GM19395 (cell line): ENCODE measurements around the gene THSD4.
A peak's percentile ranks its signal among the peaks of the same experiment; 100 is the strongest.

Source experiments
- ATAC-seq: cut with Tn5 transposase; IDR thresholded peaks from one replicate; pipeline ENCODE4 v1.9.1; 2021; ENCODE audit warnings: mild to moderate bottlenecking, moderate library complexity; ENCODE audit not compliant: unreplicated experiment

The THSD4 gene

DNA sequence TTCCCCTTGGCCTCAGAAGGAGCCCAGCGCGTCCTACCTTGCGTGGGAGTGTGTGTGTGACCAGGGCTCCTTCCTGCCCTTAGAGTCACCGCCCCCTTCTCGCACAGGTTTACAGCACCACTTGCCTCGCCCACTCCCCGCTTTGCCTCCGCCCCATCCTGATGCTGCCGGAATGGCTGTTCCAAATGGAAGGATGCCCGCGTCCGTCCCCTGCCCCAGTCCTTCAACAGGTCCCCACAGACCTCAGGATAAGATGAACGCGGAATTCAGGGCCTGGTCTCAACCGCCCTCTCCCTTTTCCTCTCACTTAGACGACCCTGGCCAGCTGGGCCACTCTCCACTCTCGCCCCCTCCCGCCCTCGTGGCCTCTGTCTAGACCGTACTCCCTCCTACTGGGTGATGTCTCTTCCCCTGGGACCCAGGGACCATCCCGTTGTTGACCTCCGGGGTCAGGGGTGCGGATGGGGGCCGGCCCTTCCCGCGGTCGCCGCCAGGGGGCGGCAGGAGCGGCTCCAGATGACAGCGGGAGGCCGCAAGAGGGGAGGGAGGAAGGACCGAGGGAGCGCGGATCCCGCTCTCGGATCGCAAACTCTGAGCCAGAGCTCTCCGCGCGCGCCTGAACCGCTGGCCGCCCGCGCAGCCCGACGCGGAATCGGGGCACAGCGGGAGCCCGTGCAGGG lies at the start of gene THSD4:
Gene THSD4 (plus strand): TSS at position 585 of the 680 bp plus-strand sequence.
- ATAC-seq: peak; percentile 74

DNA sequence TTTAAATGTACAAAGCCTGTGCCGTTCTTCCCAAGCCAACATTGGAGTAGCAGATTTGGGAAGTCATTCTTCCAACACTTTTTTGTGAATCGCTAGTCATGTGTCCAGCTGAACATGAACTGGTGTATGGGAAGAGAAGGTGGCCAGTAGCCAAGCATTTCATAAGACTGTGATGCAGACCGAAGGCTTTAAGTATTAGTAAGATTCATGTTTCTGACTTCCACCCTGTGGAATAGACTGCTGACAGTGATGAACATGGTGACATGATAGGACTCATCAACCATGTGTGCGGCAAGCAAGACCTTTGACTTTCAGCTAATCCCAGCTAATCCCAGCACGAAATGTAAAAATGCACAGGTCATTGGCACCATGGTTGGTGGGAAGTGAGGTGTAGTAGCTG lies 48.3 kb upstream of the THSD4 start:
- ATAC-seq: no peak

DNA sequence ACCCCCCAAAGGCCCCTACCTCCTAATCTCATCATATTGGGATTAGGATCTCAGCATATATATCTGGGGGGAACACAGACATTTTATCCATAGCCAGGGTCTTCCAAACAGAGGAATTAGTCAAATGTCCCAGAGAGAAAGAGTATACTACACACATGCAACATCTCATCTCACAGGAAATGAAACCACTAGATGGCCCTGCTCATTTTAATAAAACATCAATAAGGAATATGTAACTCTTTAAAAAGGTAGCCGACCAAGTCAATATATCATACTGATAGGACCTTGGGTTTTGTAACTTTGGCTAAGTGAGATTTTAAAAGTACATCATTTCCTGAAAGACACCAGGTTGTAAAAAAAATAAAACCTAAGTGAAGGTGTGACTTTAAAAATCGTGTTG lies 45.6 kb upstream of the THSD4 start:
- ATAC-seq: no peak

DNA sequence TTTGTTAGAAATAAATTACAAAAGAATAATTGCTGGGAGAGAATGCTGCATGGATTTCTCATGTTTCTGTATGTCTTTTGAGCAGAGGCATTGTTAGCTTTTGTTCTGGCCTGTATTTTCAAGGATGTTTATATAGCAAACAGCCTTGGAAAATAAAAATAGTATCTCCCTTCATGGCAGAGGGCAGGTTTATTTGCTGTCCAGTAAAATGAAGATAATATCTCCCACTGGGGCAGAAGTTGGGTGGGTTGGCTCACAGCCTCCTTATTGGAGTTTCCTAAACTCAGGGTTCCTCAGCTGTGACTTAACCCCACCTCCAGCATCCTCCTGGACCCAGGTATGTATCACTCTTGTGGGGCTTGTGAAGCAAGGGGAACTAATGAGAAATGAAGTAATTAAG lies 43.7 kb upstream of the THSD4 start:
- no peak for ATAC-seq

DNA sequence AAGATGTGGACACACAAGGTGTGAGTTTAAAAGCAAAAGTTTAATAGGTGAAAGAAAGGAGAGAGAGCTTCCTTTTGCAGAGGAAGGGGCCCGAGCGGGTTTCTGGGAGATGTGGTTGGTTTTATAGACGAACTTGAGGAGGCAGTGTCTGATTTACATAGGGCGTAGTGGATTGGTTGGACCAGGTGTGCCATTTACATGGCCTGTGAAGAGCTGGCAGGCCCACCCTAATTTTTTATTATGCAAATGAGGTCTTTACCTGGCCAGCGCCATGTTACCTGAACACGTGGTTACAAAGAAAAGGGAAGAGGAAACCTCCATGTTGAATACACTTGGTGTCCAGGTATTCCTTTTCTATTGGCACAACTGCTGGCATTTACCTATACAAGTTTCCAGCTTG lies 42.8 kb upstream of the THSD4 start:
- ATAC-seq: no peak

DNA sequence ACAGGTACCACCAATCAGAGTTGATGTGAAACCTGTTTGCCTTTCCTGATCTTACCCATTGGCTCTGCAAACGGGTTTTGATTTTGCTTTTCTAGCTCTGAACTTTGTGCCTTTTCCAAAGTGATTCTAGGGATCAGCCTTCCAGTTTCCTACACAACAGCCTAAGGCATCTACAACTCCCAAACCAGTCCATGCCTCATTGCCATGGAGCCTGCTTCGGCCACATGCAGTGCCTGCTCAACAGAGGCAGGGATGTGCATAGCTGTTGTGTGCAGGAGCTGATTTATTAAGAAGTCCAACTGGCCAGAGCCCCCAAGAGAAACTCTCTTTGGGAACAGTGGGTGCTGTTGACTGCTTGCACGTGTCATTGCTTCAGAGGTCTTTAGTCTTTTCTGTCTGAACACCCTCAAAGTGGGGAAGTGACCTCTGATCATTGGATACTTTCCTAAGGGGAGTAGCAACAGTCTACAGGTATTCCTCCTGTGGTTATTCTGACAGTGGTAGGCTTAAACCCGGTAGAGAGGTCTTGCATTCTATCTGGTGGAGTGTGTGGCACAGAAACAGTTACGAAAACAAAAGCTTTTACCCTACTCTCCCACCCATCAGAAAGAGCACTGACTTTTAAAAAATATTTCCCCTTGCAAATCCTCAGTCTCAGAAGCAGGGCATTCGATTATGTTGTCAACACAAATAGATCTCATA lies 36.6 kb upstream of the THSD4 start:
- no peak for ATAC-seq

DNA sequence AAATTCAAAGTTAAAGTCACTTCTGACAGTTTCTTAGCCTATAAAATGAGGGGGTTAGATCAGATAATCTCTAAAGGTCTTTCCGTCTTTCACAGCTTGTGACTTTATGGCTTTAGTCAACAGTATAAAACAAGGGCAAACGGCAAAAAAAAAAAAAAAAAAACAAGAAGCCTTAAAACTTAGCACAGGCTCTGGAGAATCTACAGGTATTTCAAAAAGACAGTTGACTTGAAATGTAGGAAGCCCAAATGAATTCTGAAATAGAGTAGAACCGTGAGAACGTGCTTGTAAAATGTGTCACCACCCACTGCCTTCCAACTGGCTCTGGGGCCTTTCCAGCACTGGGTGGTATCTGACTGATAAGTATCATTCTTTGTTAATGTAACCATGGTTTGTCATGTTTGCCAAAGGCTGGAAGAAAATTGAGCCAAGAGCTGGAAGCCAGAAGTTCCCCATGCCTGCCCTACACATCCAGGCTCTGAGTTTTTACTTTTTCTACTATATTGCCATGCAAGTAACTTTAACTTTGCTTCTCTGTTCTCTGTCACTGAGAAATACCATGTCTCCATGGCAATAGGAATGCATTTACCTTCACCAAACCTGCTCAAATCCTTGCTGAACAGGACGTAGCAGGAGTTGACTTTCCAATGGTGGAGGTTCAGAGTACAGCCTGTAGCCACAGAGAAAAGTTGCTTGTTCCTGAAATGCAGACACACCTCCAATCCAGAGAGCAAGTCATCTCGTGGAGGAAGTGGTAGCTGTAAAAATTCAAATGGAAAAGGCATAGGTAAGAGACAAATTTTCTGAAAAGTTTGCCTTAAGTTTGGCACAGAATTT lies 35.8 kb upstream of the THSD4 start:
- no peak for ATAC-seq

DNA sequence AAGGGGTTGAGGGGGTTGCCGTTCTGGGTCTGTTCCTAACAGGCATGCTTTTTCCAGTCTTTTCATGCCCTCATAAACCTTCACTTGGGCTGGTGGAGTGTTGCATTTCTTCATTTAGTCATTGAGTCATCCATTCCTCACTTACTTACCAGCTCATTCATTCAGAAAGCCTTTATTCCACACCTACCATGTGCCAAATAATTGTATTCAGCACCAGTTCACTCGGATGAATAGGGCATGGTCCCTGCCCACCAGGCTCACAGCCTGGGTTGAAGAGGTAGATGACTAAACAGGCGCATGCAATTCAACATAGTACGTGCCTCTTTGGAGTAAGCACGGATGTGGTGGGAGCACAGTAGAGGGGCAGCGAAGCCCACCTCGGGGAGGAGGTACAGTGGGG lies 35.1 kb upstream of the THSD4 start:
- ATAC-seq: no peak

DNA sequence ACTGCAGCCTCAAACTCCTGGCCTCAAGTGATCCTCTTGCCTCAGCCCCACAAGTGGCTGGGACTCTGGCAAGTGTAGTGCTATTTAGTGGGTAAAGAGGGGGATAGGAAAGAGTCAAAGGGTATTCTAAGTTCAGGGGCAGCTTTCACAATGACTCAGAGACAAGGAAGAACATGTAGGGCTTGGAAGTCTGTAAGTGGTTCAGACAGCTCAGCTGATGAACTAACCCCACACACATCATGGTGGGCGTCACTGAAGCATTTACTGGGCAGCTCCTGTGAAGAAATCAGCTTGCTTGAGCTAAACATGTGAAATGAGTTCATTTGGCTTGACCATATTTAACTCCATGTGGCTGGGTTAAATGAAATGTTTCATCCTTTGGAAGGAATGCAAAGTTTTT lies 34.6 kb upstream of the THSD4 start:
- no peak for ATAC-seq

DNA sequence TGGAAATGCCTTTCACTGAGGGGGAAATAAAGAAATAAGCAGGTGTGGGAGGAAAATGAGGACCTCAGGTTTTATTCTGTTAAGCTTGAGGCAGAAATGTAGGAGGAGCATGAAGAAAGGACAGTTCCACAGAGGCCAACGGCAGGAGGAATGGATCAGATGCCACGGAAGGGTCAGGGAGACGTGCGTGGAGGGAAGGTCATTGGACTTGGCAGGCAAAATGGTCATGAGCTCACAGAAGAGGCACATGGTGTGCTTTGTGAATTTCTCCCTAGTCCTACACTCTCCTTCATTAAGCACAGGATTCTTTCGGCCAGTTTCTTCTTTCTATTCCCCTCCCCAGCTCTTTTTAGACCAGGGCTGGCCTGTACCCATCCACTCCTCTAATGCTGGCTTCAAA lies 32.5 kb upstream of the THSD4 start:
- ATAC-seq: no peak

DNA sequence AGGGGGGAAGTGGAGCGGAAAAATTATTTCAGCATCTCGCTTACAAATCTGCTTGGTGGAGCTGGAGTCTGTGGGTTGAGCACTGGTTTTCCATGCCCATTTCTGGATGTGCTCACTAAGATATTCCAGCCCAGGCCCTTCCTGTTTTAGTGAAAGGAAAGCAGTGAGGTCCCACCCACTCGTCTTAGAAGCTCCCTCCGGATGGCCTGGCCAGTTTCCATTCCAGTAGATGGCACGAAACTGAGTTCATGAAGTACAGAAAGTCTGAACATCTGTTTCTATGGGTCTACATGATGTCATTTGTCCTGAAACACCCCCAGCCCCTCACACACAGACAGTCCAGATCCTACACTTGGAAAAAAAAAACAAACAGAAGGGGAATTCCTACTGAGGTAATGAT lies 31.9 kb upstream of the THSD4 start:
- no peak for ATAC-seq

DNA sequence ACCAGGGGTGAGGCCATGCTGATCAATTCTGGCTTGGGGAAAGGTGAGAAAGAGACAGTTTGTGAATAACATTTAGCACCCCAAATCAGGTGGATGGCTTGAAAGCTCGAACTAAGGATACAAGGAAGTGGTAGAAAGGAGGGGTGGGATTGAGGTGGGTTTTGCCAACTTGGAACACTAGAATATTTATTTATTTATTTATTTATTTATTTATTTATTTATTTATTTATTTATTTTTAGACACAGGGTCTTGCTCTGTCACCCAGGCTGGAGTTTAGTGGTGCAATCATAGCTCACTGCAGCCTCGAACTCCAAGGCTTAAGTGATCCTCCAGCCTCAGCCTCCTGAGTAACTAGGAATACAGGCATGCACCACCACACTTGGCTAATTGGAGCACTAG lies 31.0 kb upstream of the THSD4 start:
- ATAC-seq: no peak

DNA sequence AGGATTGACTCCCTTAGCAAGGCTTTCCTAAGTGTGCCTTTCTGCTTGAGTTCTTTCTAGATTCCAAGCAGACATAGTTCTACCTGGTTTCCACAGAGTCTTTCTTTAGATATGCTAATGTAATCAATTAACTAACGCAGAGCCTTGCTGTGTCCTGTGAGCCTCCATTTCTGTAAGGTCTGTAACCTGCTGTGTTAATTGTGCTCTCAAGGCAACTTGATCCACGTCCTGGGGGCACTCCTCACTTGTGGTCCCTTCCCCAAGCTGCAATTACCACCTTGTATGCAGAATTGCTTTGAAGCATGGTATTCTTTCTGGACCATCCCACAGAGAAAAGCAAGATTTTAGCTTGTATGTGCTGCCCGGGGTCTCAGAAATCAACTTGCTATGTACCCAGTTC lies 29.5 kb upstream of the THSD4 start:
- ATAC-seq: no peak

DNA sequence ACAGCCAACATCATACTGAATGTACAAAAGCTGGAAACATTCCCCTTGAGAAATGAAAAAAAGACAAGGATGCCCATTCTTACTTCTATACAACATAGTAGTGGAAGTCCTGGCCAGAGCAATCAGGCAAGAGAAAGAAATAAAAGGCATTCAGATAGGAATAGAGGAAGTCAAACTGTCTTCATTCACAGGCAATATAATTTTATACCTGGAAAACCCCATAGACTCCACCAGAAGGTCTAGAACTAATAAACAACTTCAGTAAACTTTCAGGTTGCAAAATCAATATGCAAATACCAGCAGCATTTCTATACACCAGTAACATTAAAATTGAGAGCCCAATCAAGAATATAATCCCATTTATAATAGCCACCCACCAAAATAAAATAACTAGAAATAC lies 27.1 kb upstream of the THSD4 start:
- no peak for ATAC-seq

DNA sequence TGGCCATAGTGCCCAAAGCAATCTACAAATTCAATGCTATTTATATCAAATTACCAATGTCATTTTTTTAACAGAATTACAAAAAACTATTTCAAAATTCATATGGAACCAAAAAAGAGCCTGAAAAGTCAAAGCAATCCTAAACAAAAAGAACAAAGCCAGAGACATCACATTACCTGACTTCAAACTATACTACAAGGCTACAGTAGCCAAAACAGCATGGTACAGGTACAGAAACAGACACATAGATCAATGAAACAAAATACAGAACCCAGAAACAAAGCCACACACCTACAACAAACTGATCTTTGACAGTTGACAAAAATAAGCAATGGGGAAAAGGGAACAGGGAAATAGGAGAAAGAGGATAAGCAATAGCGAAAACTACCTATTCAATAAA lies 26.6 kb upstream of the THSD4 start:
- ATAC-seq: no peak

DNA sequence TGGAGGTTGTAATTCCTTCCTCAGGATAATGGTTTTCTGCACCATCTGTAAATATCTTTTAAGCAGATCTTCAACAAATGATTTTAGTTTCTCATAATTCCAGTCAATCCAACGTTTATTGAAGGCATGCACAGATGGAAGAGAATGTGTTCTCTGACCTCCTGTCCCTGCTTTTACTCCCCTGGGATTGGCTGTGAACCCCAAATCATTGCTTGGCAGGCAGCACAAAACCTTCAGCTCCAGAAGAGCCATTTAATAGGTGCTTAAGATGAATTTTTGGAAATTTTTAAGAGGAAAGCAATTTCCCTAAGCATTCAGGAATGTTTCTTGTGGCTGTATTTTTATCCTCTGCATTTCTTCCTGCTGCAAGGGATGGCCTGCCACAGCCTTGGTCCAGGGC lies 25.5 kb upstream of the THSD4 start:
- no peak for ATAC-seq

DNA sequence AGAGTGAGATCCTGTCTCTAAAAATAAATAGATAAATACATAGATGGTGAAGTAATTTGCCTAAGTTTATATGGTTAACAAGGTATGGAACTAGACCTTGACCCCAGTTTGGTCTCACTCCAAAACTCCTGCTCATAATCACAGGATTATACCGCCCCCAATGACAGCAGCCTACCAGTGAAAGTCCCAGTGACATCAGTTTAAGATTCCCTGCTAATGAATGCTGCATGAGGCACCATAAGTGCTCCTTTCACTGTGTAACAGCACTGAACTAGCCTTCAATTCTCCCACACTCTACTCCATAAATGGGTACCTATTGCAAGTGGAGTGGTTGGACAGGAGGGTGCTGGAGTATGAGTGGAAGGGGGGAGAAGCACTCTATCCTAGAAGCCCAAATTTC lies 23.7 kb upstream of the THSD4 start:
- ATAC-seq: no peak

DNA sequence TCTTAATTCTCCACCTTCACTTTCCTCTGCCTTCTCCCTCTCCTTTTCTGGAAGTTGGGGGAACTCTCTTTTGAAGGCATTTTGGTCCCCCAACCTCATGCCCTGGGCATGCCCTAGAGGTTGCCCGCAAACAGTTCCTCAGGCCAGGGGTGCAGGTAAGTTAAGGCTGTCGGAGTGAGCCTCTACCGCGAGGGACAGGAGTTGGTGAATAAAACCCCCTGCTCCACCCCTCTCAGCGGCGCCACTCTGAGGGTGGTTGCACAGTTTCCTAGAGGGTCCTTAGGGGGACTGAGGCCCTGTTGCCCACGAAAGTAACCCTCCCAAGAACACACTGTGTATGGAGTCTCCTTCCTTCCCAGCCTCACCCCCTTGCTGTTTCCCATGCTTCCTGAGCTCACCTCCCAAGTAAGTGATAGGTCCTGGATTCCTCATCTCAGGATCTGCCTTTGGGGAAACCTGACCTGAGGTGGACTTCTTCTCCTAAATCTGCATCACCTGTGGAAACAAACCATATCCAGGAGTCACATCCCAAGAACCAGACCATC lies 23.1 kb upstream of the THSD4 start:
- ATAC-seq: no peak

DNA sequence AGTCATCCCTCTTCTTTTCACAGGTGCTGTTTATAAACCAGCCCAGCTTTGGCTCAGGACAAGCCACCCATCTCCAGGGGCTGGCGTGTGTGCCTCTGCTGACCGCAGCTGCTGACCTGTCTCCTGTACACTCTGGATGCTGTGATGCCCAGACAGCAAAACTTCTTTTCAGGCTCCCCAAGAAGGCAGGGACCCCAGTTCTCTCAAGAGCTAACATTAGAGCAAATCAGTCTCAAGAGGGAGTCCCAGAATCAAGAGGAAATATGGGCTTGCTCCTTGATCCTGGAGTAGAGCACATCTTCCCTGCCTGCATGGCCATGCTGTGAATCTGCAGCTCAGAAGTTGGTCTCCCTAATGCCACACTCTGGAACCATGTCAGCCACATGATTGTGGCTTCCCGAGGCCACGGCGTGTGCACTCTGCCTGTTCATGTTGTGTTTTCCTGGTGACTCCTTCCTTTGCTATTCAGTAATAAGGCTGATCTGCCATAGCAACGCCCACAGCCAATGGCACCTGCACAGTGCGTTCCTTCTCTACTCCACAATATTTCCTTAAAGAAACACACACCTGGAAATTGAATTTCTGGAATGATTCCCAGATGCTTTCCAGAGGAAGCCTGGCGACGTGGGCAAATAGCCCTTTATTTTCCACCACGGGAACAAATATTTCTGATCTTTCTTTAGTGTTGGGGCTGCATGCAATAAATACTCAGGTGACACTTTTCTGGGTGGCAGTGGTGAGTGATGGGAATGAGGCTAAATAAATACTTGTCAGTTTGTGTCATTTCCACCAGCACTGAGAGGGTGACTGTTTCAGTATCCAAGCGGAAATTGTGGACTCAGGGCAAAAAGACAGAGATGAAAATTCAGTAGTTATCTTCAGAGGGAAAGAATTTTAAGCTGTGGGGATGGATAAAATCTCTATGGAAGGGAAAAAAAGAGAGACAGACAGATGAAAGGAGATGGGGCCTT lies 21.9 kb upstream of the THSD4 start:
- no peak for ATAC-seq

DNA sequence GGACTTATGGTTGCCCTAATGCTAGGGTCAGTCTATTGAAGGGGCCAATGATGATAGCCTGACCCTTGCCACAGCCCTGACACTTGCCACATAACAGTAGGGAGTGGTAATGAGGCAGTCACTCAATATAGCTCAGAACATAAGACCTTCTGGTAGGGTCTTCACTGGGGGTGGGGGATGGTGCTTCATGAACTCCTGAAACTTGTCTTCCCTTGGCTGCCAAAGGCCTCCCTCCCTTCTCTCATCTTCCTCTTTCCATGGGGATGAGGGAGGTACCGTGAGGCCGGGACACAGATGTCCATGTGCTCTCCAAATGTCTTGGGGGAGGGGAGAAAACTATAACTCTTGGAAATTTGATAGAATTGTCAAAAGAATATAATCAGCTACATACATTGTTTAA lies 21.1 kb upstream of the THSD4 start:
- ATAC-seq: no peak

DNA sequence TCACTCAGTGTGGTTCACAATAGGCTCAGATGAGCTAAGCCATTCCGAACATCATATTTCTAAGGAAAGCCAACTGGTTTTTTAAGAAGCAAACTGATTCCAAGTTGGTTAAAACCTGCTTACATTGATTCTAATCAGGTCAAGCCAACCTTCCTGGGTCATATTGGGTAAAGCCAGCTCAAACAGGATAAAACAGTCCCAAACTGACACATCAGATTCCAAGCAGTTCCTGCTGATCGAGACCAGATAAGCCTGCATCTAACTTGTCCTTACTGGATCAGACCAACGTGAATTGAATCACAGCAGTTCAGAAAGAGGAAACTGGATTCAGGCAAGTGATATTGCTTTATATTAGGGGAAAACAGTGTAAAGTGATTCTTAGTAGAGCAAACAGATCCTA lies 18.6 kb upstream of the THSD4 start:
- ATAC-seq: no peak
